PC-3 (cell line): ENCODE data around the gene XRCC2. TPM values are rescaled to one million over a fixed set of nuclear protein-coding genes. Genes with fewer than 3 reads are reported as not detected.

ENCODE experiments used
- ATAC-seq: fragments of 200-7000 bp; cut with Tn5 transposase; 2 replicates; pipeline ENCODE4 v1.9.1; 2020; ENCODE audit warnings: mild to moderate bottlenecking, moderate library complexity
- BruUV-seq: library from RNA; stranded (reverse); fragments of 400-500 nt; replicated peaks from 2 replicates; lab custom pipeline; 2021; lab: Mats Ljungman, UMichigan
- CTCF ChIA-PET: fragments of 300-600 bp; sonication (Branson Sonifier 250); formaldehyde crosslinking; loops from one replicate; lab custom pipeline; 2022; ENCODE audit warnings: antibody characterized with exemption; lab: Charles Lee
- POLR2A ChIA-PET: fragments of 300-600 bp; sonication (Branson Sonifier 250); formaldehyde crosslinking; loops from one replicate; lab custom pipeline; 2022; ENCODE audit warnings: antibody characterized with exemption; ENCODE audit not compliant: unreplicated experiment; lab: Charles Lee
- DNase-seq: peaks from one replicate; pipeline ENCODE4 v3.0.0-alpha.2; 2015
- H2AFZ ChIP-seq: fragments of 300-600 bp; sonication (generic); 2 replicates; pipeline ENCODE4 v1.6.0; 2016; ENCODE audit warnings: antibody characterized with exemption, low read length
- H3F3A ChIP-seq: fragments of 300-600 bp; sonication (generic); one replicate; pipeline ENCODE4 v1.6.0; 2017; ENCODE audit warnings: antibody characterized with exemption, low read length, control low read depth, mild to moderate bottlenecking; ENCODE audit not compliant: unreplicated experiment
- H3K27ac ChIP-seq: fragments of 300-600 bp; sonication (generic); 2 replicates; pipeline ENCODE4 v1.5.1; 2016; ENCODE audit warnings: mild to moderate bottlenecking, low read length
- H3K27me3 ChIP-seq: fragments of 300-600 bp; sonication (generic); 2 replicates; pipeline ENCODE4 v1.6.1; 2016; ENCODE audit warnings: low read length, mixed read lengths
- H3K36me3 ChIP-seq: fragments of 300-600 bp; sonication (generic); 2 replicates; pipeline ENCODE4 v1.6.1; 2016; ENCODE audit warnings: low read depth, mixed run types, low read length, mixed read lengths
- H3K4me1 ChIP-seq: fragments of 300-600 bp; sonication (generic); 2 replicates; pipeline ENCODE4 v1.5.1; 2016; ENCODE audit warnings: low read length; ENCODE audit not compliant: insufficient read depth
- H3K4me2 ChIP-seq: fragments of 300-600 bp; sonication (generic); 2 replicates; pipeline ENCODE4 v1.6.0; 2016; ENCODE audit warnings: low read length
- H3K4me3 ChIP-seq: fragments of 300-600 bp; sonication (generic); 2 replicates; pipeline ENCODE4 v1.5.1; 2016; ENCODE audit warnings: mild to moderate bottlenecking, low read length, mixed read lengths
- H3K79me2 ChIP-seq: fragments of 300-600 bp; sonication (generic); 2 replicates; pipeline ENCODE4 v1.6.1; 2017; ENCODE audit warnings: low read length, mixed read lengths
- H3K9ac ChIP-seq: fragments of 300-600 bp; sonication (generic); 2 replicates; pipeline ENCODE4 v1.6.0; 2016; ENCODE audit warnings: mild to moderate bottlenecking, low read length
- H3K9me2 ChIP-seq: fragments of 300-600 bp; sonication (generic); replicated peaks from 2 replicates; pipeline ENCODE4 v1.6.1; 2016; ENCODE audit warnings: mixed run types, low read length, mixed read lengths
- H3K9me3 ChIP-seq: fragments of 300-600 bp; sonication (generic); 2 replicates; pipeline ENCODE4 v1.6.1; 2016; ENCODE audit warnings: low read length, mixed read lengths
- H4K20me1 ChIP-seq: fragments of 300-600 bp; sonication (generic); 2 replicates; pipeline ENCODE4 v1.6.1; 2016; ENCODE audit warnings: low read length, mixed read lengths
- EZH2 ChIP-seq: fragments of 300-600 bp; sonication (generic); IDR thresholded peaks from one replicate; pipeline ENCODE4 v1.6.1; 2017; ENCODE audit warnings: antibody characterized with exemption, mild to moderate bottlenecking, low read length; ENCODE audit not compliant: unreplicated experiment
- EZH2phosphoT487 ChIP-seq: fragments of 300-600 bp; sonication (generic); IDR thresholded peaks from 2 replicates; pipeline ENCODE4 v1.6.1; 2018; ENCODE audit warnings: mild to moderate bottlenecking, antibody characterized with exemption, low read length, borderline replicate concordance
- intact Hi-C: fragments of 100-400 bp; cut with micrococcal nuclease; formaldehyde crosslinking; loops from 2 replicates; pipeline ENCODE4 v1.9.0; 2023
- total RNA-seq: library from RNA; depleted of rRNA; stranded (reverse); fragments of >200 nt; gene quantifications from 2 replicates; pipeline ENCODE4 v1.2.3, GENCODE V29; 2014
- TF ChIP-seq, protein P1 (sequence below): fragments of 300-600 bp; sonication (generic); conservative IDR thresholded peaks from 2 replicates; pipeline ENCODE4 v1.5.1; 2017; ENCODE audit warnings: antibody characterized with exemption, low read depth, mild to moderate bottlenecking, low read length

The XRCC2 gene
- total RNA-seq, 1 experiment from 2014 or later, result 18.7 TPM

DNA sequence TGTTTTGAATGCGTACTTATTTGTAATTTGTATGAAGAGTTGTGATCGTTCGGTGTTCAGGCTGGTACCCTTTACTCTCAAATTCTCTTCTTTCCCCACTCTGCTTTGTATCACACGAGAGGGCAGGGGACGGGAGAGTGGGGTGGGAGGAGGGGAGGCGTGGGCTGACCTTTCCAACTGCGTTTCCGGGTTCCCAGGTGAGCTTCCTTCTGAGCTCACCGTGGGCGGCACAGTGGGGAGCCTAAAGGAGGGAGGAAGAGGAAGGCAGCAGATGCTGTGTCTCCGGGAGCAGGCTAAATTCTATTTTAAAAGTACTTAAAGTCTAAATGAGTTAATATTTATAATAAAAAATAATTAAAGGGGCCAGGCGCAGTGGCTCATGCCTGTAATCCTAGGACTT is 7.4 kb upstream of the XRCC2 start:
- no peak overlapping the region for H3K27ac ChIP-seq
- H2AFZ ChIP-seq, result no peak overlapping the region
- DNase-seq (no peak), ATAC-seq (no peak)
- no peak overlapping the region for H3K9ac ChIP-seq
- H3K9me3 ChIP-seq, result no peaks in the 10 kb centered on the region
- no TSS peak for BruUV-seq
- no peaks in the 10 kb centered on the region for H3K27me3 ChIP-seq
- no peak for TF ChIP-seq EZH2
- TF ChIP-seq, protein P1, sequence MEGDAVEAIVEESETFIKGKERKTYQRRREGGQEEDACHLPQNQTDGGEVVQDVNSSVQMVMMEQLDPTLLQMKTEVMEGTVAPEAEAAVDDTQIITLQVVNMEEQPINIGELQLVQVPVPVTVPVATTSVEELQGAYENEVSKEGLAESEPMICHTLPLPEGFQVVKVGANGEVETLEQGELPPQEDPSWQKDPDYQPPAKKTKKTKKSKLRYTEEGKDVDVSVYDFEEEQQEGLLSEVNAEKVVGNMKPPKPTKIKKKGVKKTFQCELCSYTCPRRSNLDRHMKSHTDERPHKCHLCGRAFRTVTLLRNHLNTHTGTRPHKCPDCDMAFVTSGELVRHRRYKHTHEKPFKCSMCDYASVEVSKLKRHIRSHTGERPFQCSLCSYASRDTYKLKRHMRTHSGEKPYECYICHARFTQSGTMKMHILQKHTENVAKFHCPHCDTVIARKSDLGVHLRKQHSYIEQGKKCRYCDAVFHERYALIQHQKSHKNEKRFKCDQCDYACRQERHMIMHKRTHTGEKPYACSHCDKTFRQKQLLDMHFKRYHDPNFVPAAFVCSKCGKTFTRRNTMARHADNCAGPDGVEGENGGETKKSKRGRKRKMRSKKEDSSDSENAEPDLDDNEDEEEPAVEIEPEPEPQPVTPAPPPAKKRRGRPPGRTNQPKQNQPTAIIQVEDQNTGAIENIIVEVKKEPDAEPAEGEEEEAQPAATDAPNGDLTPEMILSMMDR, result no peak
- TF ChIP-seq EZH2phosphoT487, result no peak
- H3K79me2 ChIP-seq, result no peaks in the 10 kb centered on the region
- no peaks in the 10 kb centered on the region for H3K9me2 ChIP-seq
- H3F3A ChIP-seq, result no peaks in the 10 kb centered on the region
- POLR2A ChIA-PET, result no interaction called here
- no peaks in the 10 kb centered on the region for H3K4me1 ChIP-seq
- no peaks in the 10 kb centered on the region for H4K20me1 ChIP-seq
- H3K36me3 ChIP-seq, result no peaks in the 10 kb centered on the region
- CTCF ChIA-PET, result no interaction called here
- H3K4me3 ChIP-seq, result no peak overlapping the region
- intact Hi-C loops, result no loop called here
- H3K4me2 ChIP-seq, result no peak overlapping the region

DNA sequence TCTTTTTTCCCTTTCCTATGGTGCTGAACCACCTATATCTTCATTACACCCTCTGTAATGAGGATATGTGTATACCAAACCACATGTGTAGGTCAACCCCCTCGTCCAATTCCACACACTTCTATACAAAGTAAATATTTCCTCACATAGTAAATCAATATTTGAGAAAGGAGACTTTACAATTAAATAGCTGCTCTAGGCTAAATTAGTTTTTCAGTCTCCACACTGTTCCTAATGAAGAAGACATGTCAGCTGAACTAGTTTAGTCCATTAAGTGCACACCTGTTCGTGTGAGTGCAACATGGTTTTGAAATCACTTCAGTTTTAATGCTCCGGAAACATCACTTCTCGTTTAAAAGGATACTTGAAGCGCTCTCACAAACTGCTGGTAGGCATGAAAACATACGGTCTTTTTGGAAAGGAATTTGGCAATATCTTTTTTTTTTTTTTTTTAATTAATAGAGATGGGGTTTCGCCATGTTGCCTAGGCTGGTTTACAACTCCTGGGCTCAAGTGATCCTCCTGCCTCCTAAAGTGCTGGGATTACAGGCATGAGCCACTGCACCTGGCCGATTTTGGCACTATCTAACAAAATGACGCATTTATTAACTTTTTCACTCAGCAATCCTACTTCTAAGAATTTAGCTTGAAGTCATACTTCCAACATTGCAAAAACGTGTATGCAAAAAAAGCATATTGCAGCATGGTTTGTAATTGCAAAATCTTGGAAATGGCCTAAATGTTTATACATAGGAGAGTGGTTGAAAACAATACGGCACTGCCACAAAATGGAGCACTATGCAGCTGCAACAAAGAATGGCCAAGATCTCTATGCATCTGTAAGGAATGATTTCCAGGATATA is 2.1 kb upstream of the XRCC2 start:
- no peaks in the 10 kb centered on the region for H4K20me1 ChIP-seq
- H3K9me2 ChIP-seq, result no peaks in the 10 kb centered on the region
- H3F3A ChIP-seq, result no peaks in the 10 kb centered on the region
- no peak overlapping the region for H3K27ac ChIP-seq
- H3K36me3 ChIP-seq, result no peaks in the 10 kb centered on the region
- no peak overlapping the region for H3K4me2 ChIP-seq
- ATAC-seq, result no peak
- no peak for DNase-seq
- ChIA-PET POLR2A (no interaction called here), CTCF (no interaction called here)
- H3K9me3 ChIP-seq, result no peaks in the 10 kb centered on the region
- no peak overlapping the region for H3K4me3 ChIP-seq
- no TSS peak for BruUV-seq
- peaks cover 7% of the 10 kb centered on the region for H3K4me1 ChIP-seq
- no peaks in the 10 kb centered on the region for H3K27me3 ChIP-seq
- TF ChIP-seq EZH2 (no peak), EZH2phosphoT487 (no peak)
- TF ChIP-seq, protein P1, result no peak
- H3K79me2 ChIP-seq, result peaks cover 28% of the 10 kb centered on the region
- intact Hi-C loops, result loop anchor here (5.0 to 10.0 kb wide), 2 partner anchors 84 to 213 kb away; no protein-coding TSS in a partner anchor
- no peak overlapping the region for H3K9ac ChIP-seq
- H2AFZ ChIP-seq, result no peak overlapping the region
